ENCODE results near the gene NCEH1. TPM values are rescaled to one million over a fixed set of nuclear protein-coding genes. Genes with fewer than 3 reads are reported as not detected.

The NCEH1 gene
- total RNA-seq, 1 experiment from 2014 or later, result 4.5 TPM

GRCh38 chr3:172696357-172696756 lies 14.5 kb downstream of the NCEH1 start:
- Mint-ChIP-seq H3K4me1 (peaks cover 25% of the 10 kb centered on the region), H3K27me3 (ENCODE audit: low read depth) (no peaks in the 10 kb centered on the region), H3K9me3 (no peaks in the 10 kb centered on the region), H3K36me3 (no peaks in the 10 kb centered on the region), H3K27ac (no peak overlapping the region), H3K4me3 (no peak overlapping the region)
- ChIA-PET POLR2A (no interaction called here), CTCF (interaction anchor here (1.2 kb wide), 2 partner anchors 23 to 54 kb away, joined by 3 to 5 read pairs; no protein-coding TSS in a partner anchor)
- TF ChIP-seq TEAD4 (CRISPR knock-in tag; IDR thresholded peaks at IDR 0.05) (no peak), ETV6 (CRISPR knock-in tag; IDR thresholded peaks at IDR 0.05) (no peak), ERG (CRISPR knock-in tag; IDR thresholded peaks at IDR 0.05) (no peak), ZNF512 (CRISPR knock-in tag; IDR thresholded peaks at IDR 0.05; ENCODE audit: borderline replicate concordance) (no peak), ATF6 (CRISPR knock-in tag; IDR thresholded peaks at IDR 0.05) (no peak)
- DNase-seq (ENCODE audit: low spot score), result no peak
- no peak for ATAC-seq

GRCh38 chr3:172694573-172695246 lies 16.2 kb downstream of the NCEH1 start:
- no peak overlapping the region for H3K27ac Mint-ChIP-seq

GRCh38 chr3:172692751-172693338 lies 18.0 kb downstream of the NCEH1 start:
- ATAC-seq (peak; percentile 91), DNase-seq (ENCODE audit: low spot score) (no peak)
- TF ChIP-seq IRF2 (CRISPR knock-in tag; IDR thresholded peaks at IDR 0.05; ENCODE audit: borderline replicate concordance, low read depth) (no peak), ETV6 (CRISPR knock-in tag; IDR thresholded peaks at IDR 0.05) (peak; percentile 70; the same call in 1 of the 2 replicates), FOXJ3 (CRISPR knock-in tag; IDR thresholded peaks at IDR 0.05; ENCODE audit: borderline replicate concordance) (no peak)
- Mint-ChIP-seq H3K4me1 (peaks cover 18% of the 10 kb centered on the region), H3K9me3 (no peaks in the 10 kb centered on the region), H3K36me3 (no peaks in the 10 kb centered on the region), H3K27me3 (ENCODE audit: low read depth) (no peaks in the 10 kb centered on the region), H3K4me3 (no peak overlapping the region), H3K27ac (peak overlapping the region; percentile 73)
- CTCF ChIA-PET, result interaction anchor here (1.2 to 1.7 kb wide), 2 partner anchors 20 to 231 kb away, joined by 4 to 5 read pairs; no protein-coding TSS in a partner anchor
- POLR2A ChIA-PET, result no interaction called here

More at GRCh38 chr3:172694573-172695246, 16.2 kb downstream of the NCEH1 start:
- no peak for TF ChIP-seq TP53 (CRISPR knock-in tag; IDR thresholded peaks at IDR 0.05)
- TF ChIP-seq MLX (CRISPR knock-in tag; IDR thresholded peaks at IDR 0.05), result no peak
- no peak for TF ChIP-seq ERG (CRISPR knock-in tag; IDR thresholded peaks at IDR 0.05)
- no peak for TF ChIP-seq ZNF317 (CRISPR knock-in tag; IDR thresholded peaks at IDR 0.05; ENCODE audit: borderline replicate concordance, low read depth)
- TF ChIP-seq ESRRA (CRISPR knock-in tag; IDR thresholded peaks at IDR 0.05; ENCODE audit: borderline replicate concordance), result no peak
- no peak for TF ChIP-seq CREM (CRISPR knock-in tag; IDR thresholded peaks at IDR 0.05)
- CTCF ChIA-PET, result no interaction called here
- ATAC-seq, result no peak
- Mint-ChIP-seq H3K36me3 (no peaks in the 10 kb centered on the region), H3K9me3 (no peaks in the 10 kb centered on the region), H3K27me3 (ENCODE audit: low read depth) (no peaks in the 10 kb centered on the region), H3K4me1 (peaks cover 25% of the 10 kb centered on the region), H3K4me3 (no peak overlapping the region)
- POLR2A ChIA-PET, result no interaction called here
- DNase-seq (ENCODE audit: low spot score), result no peak
